ENCODE results near the gene KCNC3.

DNA sequence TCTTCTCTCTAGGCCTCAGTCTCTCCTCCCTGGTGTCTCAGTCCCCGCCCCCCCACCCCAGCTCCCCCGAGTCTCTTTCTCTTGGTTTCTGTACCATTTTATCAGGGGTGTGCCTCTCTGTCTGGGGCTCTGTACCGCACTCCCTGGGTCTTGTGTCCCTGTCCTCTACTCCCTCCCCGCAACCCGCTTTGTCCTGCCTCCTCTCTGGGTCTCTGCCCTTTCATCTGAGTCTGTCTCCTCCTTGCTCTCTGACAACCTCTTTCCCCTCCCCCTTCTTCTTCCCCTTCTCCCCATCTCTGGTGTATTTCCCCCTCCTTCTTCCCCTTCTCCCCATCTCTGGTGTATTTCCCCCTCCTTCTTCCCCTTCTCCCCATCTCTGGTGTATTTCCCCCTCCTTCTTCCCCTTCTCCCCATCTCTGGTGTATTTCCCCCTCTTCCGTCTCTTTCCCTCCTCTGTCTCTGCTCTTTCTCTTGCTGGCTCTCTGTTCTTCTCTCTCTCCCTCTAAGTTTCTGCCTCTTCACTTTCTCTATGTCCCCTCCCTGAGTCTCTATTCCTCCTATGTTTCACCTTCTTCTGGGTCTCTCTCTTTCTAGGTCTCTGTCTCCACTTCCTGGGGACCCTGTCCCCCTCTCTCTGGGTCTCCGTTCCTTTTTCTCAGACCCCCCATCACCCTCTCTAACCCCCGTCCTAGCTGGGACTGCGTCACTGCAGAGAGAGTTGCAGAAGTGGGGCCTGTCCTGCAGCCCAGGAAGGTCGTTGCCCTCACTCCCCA lies 2.2 kb upstream of the KCNC3 start:
- TF ChIP-seq, protein P1, sequence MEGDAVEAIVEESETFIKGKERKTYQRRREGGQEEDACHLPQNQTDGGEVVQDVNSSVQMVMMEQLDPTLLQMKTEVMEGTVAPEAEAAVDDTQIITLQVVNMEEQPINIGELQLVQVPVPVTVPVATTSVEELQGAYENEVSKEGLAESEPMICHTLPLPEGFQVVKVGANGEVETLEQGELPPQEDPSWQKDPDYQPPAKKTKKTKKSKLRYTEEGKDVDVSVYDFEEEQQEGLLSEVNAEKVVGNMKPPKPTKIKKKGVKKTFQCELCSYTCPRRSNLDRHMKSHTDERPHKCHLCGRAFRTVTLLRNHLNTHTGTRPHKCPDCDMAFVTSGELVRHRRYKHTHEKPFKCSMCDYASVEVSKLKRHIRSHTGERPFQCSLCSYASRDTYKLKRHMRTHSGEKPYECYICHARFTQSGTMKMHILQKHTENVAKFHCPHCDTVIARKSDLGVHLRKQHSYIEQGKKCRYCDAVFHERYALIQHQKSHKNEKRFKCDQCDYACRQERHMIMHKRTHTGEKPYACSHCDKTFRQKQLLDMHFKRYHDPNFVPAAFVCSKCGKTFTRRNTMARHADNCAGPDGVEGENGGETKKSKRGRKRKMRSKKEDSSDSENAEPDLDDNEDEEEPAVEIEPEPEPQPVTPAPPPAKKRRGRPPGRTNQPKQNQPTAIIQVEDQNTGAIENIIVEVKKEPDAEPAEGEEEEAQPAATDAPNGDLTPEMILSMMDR (IDR thresholded peaks at IDR 0.05; ENCODE audit: poor library complexity) = no peak
- no peak for TF ChIP-seq EZH2 (IDR thresholded peaks at IDR 0.05; ENCODE audit: borderline replicate concordance)
- TF ChIP-seq EZH2phosphoT487 (IDR thresholded peaks at IDR 0.05; ENCODE audit: low read depth, severe bottlenecking, unreplicated experiment) = no peak
